CD4-positive, alpha-beta T cell treated with Interferon gamma for 1 hour (primary cell): ENCODE data around the gene NEXN.
"Not testable (repeated sequence)": the region's sequence is repeated elsewhere in the genome, so short reads cannot be mapped to it uniquely, and the experiment has no call there.

Experiments
- DNase-seq: peaks from one replicate; pipeline ENCODE4 v3.0.0-alpha.2; 2020

NEXN gene

GRCh38 chr1:77906624-77907023, 18.2 kb downstream of the NEXN start:
- no peak for DNase-seq

GRCh38 chr1:77910116-77910515, 21.7 kb downstream of the NEXN start:
- DNase-seq: no peak

- not testable (repeated sequence) for DNase-seq
Observed at GRCh38 chr1:77918918-77919317, 30.5 kb downstream of the NEXN start.

GRCh38 chr1:77925518-77925917, 37.1 kb downstream of the NEXN start:
- DNase-seq: no peak

- no peak for DNase-seq
Observed at GRCh38 chr1:77925956-77926355, 37.5 kb downstream of the NEXN start.

- DNase-seq: no peak
Observed at GRCh38 chr1:77926561-77927357, 38.3 kb downstream of the NEXN start.

- DNase-seq: no peak
Observed at GRCh38 chr1:77927414-77927813, 39.0 kb downstream of the NEXN start.

GRCh38 chr1:77929806-77930205, 41.4 kb downstream of the NEXN start:
- no peak for DNase-seq

GRCh38 chr1:77938651-77939050, 50.2 kb downstream of the NEXN start:
- DNase-seq: no peak

GRCh38 chr1:77940921-77941570, 52.6 kb downstream of the NEXN start:
- no peak for DNase-seq

GRCh38 chr1:77942400-77943140, 54.1 kb downstream of the NEXN start:
- DNase-seq: no peak

- DNase-seq: no peak
Observed at GRCh38 chr1:77945345-77945744, 56.9 kb downstream of the NEXN start.

- no peak for DNase-seq
Observed at GRCh38 chr1:77948841-77949424, 60.5 kb downstream of the NEXN start.

- no peak for DNase-seq
Observed at GRCh38 chr1:77950873-77951272, 62.4 kb downstream of the NEXN start.

GRCh38 chr1:77951328-77951727, 62.9 kb downstream of the NEXN start:
- DNase-seq: no peak

GRCh38 chr1:77953907-77954306, 65.5 kb downstream of the NEXN start:
- no peak for DNase-seq

GRCh38 chr1:77954521-77954920, 66.1 kb downstream of the NEXN start:
- DNase-seq: no peak

- no peak for DNase-seq
Observed at GRCh38 chr1:77955709-77956108, 67.3 kb downstream of the NEXN start.

- DNase-seq: no peak
Observed at GRCh38 chr1:77956464-77956863, 68.0 kb downstream of the NEXN start.

GRCh38 chr1:77958391-77958790, 70.0 kb downstream of the NEXN start:
- DNase-seq: no peak

GRCh38 chr1:77958850-77959249, 70.4 kb downstream of the NEXN start:
- no peak for DNase-seq

- no peak for DNase-seq
Observed at GRCh38 chr1:77961392-77961791, 73.0 kb downstream of the NEXN start.

- no peak for DNase-seq
Observed at GRCh38 chr1:77966291-77966690, 77.9 kb downstream of the NEXN start.

GRCh38 chr1:77970192-77970591, 81.8 kb downstream of the NEXN start:
- no peak for DNase-seq
